SW 1271 (cell line): ENCODE measurements around the gene ATF1.
A peak's percentile ranks its signal among the peaks of the same experiment; 100 is the strongest.
"Not testable (repeated sequence)": the region's sequence is repeated elsewhere in the genome, so short reads cannot be mapped to it uniquely, and the experiment has no call there.

ENCODE experiments used
- DNase-seq, 2 experiments: peaks; one replicate each; lab custom pipeline; 2025; lab: John Stamatoyannopoulos, UW

ATF1 gene

GRCh38 chr12:50862316-50862715, 98.4 kb downstream of the ATF1 start:
- DNase-seq: peak in 1 of 2 experiments; percentile 6

GRCh38 chr12:50865266-50865665, 101.4 kb downstream of the ATF1 start:
- no peak for DNase-seq

- DNase-seq: not testable (repeated sequence)
Observed at GRCh38 chr12:50868881-50869280, 105.0 kb downstream of the ATF1 start.
